DOHH2 (cell line): ENCODE results near the gene ATG14.
A peak's percentile ranks its signal among the peaks of the same experiment; 100 is the strongest.

ENCODE experiments used
- CTCF ChIP-seq: fragments of 200-600 bp; sonication (generic); IDR thresholded peaks from one replicate; pipeline ENCODE4 v1.5.1; 2014; ENCODE audit warnings: antibody characterized with exemption, mild to moderate bottlenecking, low read depth, low read length; ENCODE audit not compliant: poor library complexity, severe bottlenecking
- EZH2phosphoT487 ChIP-seq: fragments of 200-600 bp; sonication (generic); IDR thresholded peaks from 2 replicates; pipeline ENCODE4 v1.6.1; 2017; ENCODE audit warnings: borderline replicate concordance, mild to moderate bottlenecking, antibody characterized with exemption, low read length, moderate library complexity, mixed read lengths

DNA sequence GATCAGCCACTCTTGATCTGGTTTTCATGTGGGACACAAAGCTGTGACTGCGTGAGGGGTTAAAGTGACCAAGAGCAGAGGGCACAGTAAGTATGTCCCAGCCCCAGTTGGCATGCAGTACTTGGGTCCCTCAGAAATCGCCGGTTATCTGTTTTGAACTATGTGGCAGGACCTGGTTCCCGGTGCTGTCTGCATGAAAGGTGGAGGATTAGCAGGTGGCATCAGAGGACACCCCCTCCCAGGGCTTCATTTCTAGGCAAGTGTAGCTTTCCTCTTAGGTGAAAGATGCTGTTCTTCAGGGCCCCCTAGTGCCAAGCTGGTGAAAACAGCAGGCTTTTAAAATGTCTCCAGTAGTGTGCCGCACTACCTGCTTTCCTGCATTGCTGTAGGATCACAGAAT lies 57.1 kb downstream of the ATG14 start:
- TF ChIP-seq CTCF (peak; percentile 75), EZH2phosphoT487 (no peak)
